Transverse colon (tissue), 3 donors: Measurements from ENCODE around the gene CNTFR.
A peak's percentile ranks its signal among the peaks of the same experiment; 100 is the strongest.

Source experiments
- CTCF ChIP-seq, 5 experiments: fragments of 200-600 bp in 3 of 5; fragments of 450-650 bp in 2 of 5; sonication (generic) in 3 of 5; IDR thresholded peaks; 1 replicate in 2 of 5; 2 replicates in 3 of 5; pipeline ENCODE4 v1.5.1; 2016 to 2017; ENCODE audit warnings: antibody characterized with exemption in 5 of 5, inconsistent platforms in 3 of 5, mild to moderate bottlenecking in 2 of 5, moderate library complexity in 1 of 5
- EP300 ChIP-seq: sonication (generic); formaldehyde crosslinking; IDR thresholded peaks from one replicate; pipeline ENCODE4 v1.6.1; 2017; ENCODE audit warnings: antibody characterized with exemption, low read depth
- POLR2A ChIP-seq: fragments of 450-650 bp; IDR thresholded peaks from one replicate; pipeline ENCODE4 v1.6.1; 2016; ENCODE audit warnings: antibody characterized with exemption, mild to moderate bottlenecking, moderate library complexity

- TF ChIP-seq CTCF (IDR thresholded peaks at IDR 0.05) (peak; percentile 89 to 94 (median 91)), EP300 (no peak), POLR2A (no peak)
These were observed 14.2 kb upstream of the CNTFR start for GRCh38 chr9:34603610-34604231.
